ENCODE data around the gene ZNF213.

ZNF213 gene

DNA sequence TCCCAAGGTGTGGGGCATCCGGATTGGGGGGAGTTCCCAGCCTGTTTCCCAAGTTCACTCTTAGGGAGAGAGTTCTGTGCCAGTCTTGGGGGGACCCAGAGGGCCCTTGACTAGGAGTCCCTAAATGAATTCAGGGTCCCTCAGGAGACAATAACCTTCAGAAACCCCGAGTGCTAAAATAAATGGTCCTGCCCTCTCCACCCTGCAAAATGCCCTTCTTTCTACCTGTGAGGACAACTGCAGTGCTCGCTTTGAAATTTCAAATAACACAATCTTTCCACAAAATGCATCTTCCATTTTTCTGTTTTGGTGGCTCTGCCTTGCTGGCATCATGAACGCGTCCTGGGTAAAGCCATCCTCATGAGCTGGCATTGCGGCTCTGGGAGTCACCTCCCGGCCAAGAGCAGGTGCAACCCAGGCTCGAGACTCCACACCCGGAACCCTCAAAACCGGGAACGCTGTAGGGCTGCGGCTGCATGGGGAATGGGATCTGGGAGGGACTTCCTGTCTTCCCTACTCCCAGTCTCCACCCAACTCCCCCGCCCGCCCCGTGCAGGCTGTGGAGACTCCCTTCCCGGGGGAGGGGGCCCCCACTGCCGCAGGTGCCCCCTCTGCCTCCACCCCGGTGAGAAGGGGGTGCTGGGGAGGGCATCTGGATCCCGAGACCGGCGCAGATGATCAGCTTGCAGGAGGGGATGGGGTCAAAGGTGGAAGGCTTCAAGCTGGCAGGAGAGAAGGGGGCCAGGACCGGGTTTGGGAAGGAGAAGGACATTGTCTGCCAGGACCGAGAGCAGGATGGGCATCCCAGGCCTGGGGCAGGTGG is 22.6 kb upstream of the ZNF213 start, which contains the start of gene ZNF205:
TSS of gene ZNF205 (plus strand) at position 529 of the 823 bp plus-strand sequence. CDS start 845 bp downstream, outside the sequence.
- Histone ChIP-seq H2AFZ (ENCODE audit: insufficient read depth, low read length, poor library complexity) (peak within 1 kb of the TSS; percentile 57), H3K36me3 (ENCODE audit: control insufficient read depth in 1 of 2, insufficient read depth in 2 of 2, low read length in 2 of 2) (peaks cover 20 to 25% of the 10 kb centered on the region in 2 experiments), H3K27me3 (ENCODE audit: insufficient read depth, low read length) (no peaks in the 10 kb centered on the region), H3K4me1 (ENCODE audit: control insufficient read depth in 1 of 2, insufficient read depth in 2 of 2, low read length in 2 of 2) (peaks cover 19 to 21% of the 10 kb centered on the region in 2 experiments), H2BK12ac (ENCODE audit: low read length) (no peak within 1 kb of the TSS), H2BK120ac (ENCODE audit: insufficient read depth, low read length, poor library complexity) (peak within 1 kb of the TSS; percentile 41), H2AK5ac (ENCODE audit: low read length) (peak within 1 kb of the TSS; percentile 11), H3K27ac (ENCODE audit: low read depth, low read length) (no peak within 1 kb of the TSS), H4K8ac (ENCODE audit: low read depth, low read length) (peak within 1 kb of the TSS; percentile 84), H3K4ac (ENCODE audit: low read depth, low read length) (peak within 1 kb of the TSS; percentile 18), H3K23ac (ENCODE audit: low read length) (no peak within 1 kb of the TSS), H3K79me2 (ENCODE audit: control insufficient read depth, insufficient read depth, low read length, poor library complexity) (peaks cover 4% of the 10 kb centered on the region), H4K91ac (ENCODE audit: low read depth, low read length) (peak within 1 kb of the TSS; percentile 82), H2BK5ac (ENCODE audit: low read depth, low read length, poor library complexity) (no peak within 1 kb of the TSS), H3K9me3 (ENCODE audit: insufficient read depth, low read depth, low read length) (no peaks in the 10 kb centered on the region), H3K9ac (ENCODE audit: low read length) (peak within 1 kb of the TSS; percentile 93), H3K14ac (ENCODE audit: low read length) (peak within 1 kb of the TSS; percentile 50), H4K12ac (ENCODE audit: low read depth, low read length) (peak within 1 kb of the TSS; percentile 57), H3K4me3 (ENCODE audit: low read depth, low read length) (peak within 1 kb of the TSS; percentile 87), H3K79me1 (ENCODE audit: low read length) (peaks cover 3% of the 10 kb centered on the region), H3K4me2 (ENCODE audit: low read length) (peak within 1 kb of the TSS; percentile 99), H3K18ac (ENCODE audit: low read length) (peak within 1 kb of the TSS; percentile 71)
- WGBS (ENCODE audit: extremely low coverage, insufficient coverage, insufficient read length) = no CpG with 5 or more reads among the region's 23 CpGs
- DNase-seq = peak in 1 of 2 donors; percentile 45

DNA sequence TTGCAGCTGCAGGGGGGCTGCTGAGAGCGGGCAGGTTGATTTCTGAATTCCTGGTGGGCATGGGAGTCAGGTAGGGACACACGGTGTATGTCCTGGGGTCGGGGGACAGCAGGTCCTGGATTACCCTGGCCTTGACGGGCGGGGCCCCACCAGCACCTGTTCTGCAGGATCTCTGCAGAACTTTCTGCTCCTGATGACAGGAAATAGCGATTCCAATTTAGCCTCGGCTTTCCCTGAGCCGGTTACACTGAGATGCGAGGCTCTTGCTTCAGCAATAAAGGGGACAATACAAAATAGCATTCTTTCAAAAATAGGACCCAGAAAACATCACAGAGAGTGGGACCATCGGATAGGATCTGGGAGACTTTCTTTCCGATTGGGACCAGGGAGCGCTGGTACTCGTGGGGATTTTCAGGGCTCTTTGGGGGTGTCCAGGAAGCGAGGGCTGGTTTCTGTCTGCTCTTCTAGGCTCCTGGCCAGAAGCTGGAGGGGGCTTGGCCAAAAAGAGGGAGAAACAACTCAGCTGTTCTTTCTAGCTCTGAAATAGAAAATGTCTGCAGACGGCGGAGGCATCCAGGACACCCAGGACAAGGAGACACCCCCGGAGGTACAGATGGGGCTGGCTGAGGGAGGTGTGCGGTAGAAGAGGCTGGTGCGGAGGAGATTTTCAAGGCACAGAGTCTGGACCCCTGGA is 21.8 kb upstream of the ZNF213 start:
- Histone ChIP-seq H2BK120ac (ENCODE audit: insufficient read depth, low read length, poor library complexity) (peak overlapping the region; percentile 41), H3K14ac (ENCODE audit: low read length) (peak overlapping the region; percentile 50), H3K23ac (ENCODE audit: low read length) (no peak overlapping the region), H3K4me1 (ENCODE audit: control insufficient read depth in 1 of 2, insufficient read depth in 2 of 2, low read length in 2 of 2) (peaks cover 19 to 21% of the 10 kb centered on the region in 2 experiments), H4K12ac (ENCODE audit: low read depth, low read length) (peak overlapping the region; percentile 20), H3K18ac (ENCODE audit: low read length) (peak overlapping the region; percentile 71), H3K79me2 (ENCODE audit: control insufficient read depth, insufficient read depth, low read length, poor library complexity) (peaks cover 4% of the 10 kb centered on the region), H2BK12ac (ENCODE audit: low read length) (no peak overlapping the region), H2AK5ac (ENCODE audit: low read length) (peak overlapping the region; percentile 11), H3K36me3 (ENCODE audit: control insufficient read depth in 1 of 2, insufficient read depth in 2 of 2, low read length in 2 of 2) (peaks cover 21 to 26% of the 10 kb centered on the region in 2 experiments), H3K4me2 (ENCODE audit: low read length) (peak overlapping the region; percentile 99), H3K9ac (ENCODE audit: low read length) (peak overlapping the region; percentile 93), H4K8ac (ENCODE audit: low read depth, low read length) (peak overlapping the region; percentile 84), H4K91ac (ENCODE audit: low read depth, low read length) (peak overlapping the region; percentile 82), H3K27ac (ENCODE audit: low read depth, low read length) (no peak overlapping the region), H2AFZ (ENCODE audit: insufficient read depth, low read length, poor library complexity) (peak overlapping the region; percentile 57), H3K79me1 (ENCODE audit: low read length) (peaks cover 3% of the 10 kb centered on the region), H3K4ac (ENCODE audit: low read depth, low read length) (peak overlapping the region; percentile 18), H3K27me3 (ENCODE audit: insufficient read depth, low read length) (no peaks in the 10 kb centered on the region), H2BK5ac (ENCODE audit: low read depth, low read length, poor library complexity) (no peak overlapping the region), H3K4me3 (ENCODE audit: low read depth, low read length) (peak overlapping the region; percentile 87), H3K9me3 (ENCODE audit: insufficient read depth, low read depth, low read length) (no peaks in the 10 kb centered on the region)
- WGBS (ENCODE audit: extremely low coverage, insufficient coverage, insufficient read length) = no CpG with 5 or more reads among the region's 19 CpGs
- DNase-seq = no peak

DNA sequence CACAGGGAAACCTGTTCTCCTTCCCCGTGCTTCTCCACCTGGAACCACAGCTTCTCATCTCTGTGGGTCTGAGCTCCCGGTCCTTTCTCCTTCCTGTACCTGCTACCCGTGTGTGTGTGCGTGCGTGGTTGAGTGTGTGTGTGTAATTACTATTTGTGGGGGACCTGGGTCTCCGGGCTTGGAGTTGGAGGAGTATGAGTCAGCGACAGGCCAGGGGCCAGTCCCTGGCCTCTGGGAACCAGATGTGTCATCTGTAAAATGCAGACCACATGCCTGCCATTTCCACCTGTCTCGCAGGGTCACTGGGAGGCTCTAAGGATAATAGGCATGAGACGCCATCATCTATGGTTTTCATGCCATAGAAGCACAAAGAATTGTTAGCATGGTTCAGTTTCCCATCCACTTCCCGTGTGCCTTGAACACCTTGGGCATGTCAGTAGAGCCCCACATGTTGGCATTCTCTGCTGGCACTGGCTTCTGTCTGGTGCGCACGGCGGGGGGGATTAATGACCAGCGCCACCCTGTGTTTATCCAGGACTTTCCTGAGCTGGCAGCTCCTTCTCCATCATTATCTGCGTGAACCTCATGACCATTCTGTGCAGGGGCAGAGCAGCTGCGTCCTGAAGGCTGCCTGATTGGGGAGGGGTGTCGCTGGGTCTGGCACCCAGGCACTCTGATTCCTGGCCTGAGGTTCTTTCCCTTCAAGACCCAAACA is 20.9 kb upstream of the ZNF213 start:
- H3K27ac ChIP-seq (ENCODE audit: low read depth, low read length) = no peak overlapping the region
- peaks cover 29 to 35% of the 10 kb centered on the region in 2 experiments for H3K36me3 ChIP-seq (ENCODE audit: control insufficient read depth in 1 of 2, insufficient read depth in 2 of 2, low read length in 2 of 2)
- no peak overlapping the region for H2BK12ac ChIP-seq (ENCODE audit: low read length)
- no peak overlapping the region for H2AK5ac ChIP-seq (ENCODE audit: low read length)
- H3K79me1 ChIP-seq (ENCODE audit: low read length) = peaks cover 3% of the 10 kb centered on the region
- H2BK5ac ChIP-seq (ENCODE audit: low read depth, low read length, poor library complexity) = no peak overlapping the region
- H4K12ac ChIP-seq (ENCODE audit: low read depth, low read length) = peak overlapping the region; percentile 56
- H3K79me2 ChIP-seq (ENCODE audit: control insufficient read depth, insufficient read depth, low read length, poor library complexity) = peaks cover 4% of the 10 kb centered on the region
- no peak overlapping the region for H3K9ac ChIP-seq (ENCODE audit: low read length)
- H3K4me3 ChIP-seq (ENCODE audit: low read depth, low read length) = no peak overlapping the region
- WGBS (ENCODE audit: extremely low coverage, insufficient coverage, insufficient read length) = no CpG with 5 or more reads among the region's 17 CpGs
- H4K8ac ChIP-seq (ENCODE audit: low read depth, low read length) = no peak overlapping the region
- no peak overlapping the region for H3K23ac ChIP-seq (ENCODE audit: low read length)
- H3K4me1 ChIP-seq (ENCODE audit: control insufficient read depth in 1 of 2, insufficient read depth in 2 of 2, low read length in 2 of 2) = peaks cover 19 to 21% of the 10 kb centered on the region in 2 experiments
- no peaks in the 10 kb centered on the region for H3K9me3 ChIP-seq (ENCODE audit: insufficient read depth, low read depth, low read length)
- H3K4ac ChIP-seq (ENCODE audit: low read depth, low read length) = peak overlapping the region; percentile 23
- H4K91ac ChIP-seq (ENCODE audit: low read depth, low read length) = no peak overlapping the region
- peak overlapping the region; percentile 33 for H3K18ac ChIP-seq (ENCODE audit: low read length)
- no peak overlapping the region for H2AFZ ChIP-seq (ENCODE audit: insufficient read depth, low read length, poor library complexity)
- H3K27me3 ChIP-seq (ENCODE audit: insufficient read depth, low read length) = no peaks in the 10 kb centered on the region
- H3K14ac ChIP-seq (ENCODE audit: low read length) = no peak overlapping the region
- H3K4me2 ChIP-seq (ENCODE audit: low read length) = peak overlapping the region; percentile 99
- no peak overlapping the region for H2BK120ac ChIP-seq (ENCODE audit: insufficient read depth, low read length, poor library complexity)
- peak; percentile 45 to 53 for DNase-seq

DNA sequence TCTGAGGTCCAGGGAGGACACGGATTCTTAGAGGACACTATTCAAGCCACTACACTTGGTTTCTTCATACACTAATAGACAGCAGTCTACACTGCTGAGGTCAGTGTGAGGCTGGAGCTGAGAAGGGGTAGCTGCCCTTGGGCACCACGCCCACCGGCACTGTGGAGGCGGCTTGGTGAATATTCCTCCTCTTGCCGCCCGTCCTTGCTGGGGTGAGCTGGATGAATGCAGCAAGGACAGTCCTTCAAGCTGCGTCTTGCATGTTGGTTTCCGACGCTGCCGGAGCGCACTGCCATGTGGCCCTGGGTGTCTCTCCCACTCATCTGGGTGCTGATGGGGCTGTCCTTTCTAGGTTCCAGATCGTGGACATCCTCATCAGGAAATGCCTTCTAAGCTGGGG is 19.8 kb upstream of the ZNF213 start:
- Histone ChIP-seq H3K27me3 (ENCODE audit: insufficient read depth, low read length) (no peaks in the 10 kb centered on the region), H3K4me2 (ENCODE audit: low read length) (no peak overlapping the region), H4K12ac (ENCODE audit: low read depth, low read length) (no peak overlapping the region), H2BK12ac (ENCODE audit: low read length) (no peak overlapping the region), H3K4me1 (ENCODE audit: control insufficient read depth in 1 of 2, insufficient read depth in 2 of 2, low read length in 2 of 2) (peaks cover 19 to 21% of the 10 kb centered on the region in 2 experiments), H2BK120ac (ENCODE audit: insufficient read depth, low read length, poor library complexity) (no peak overlapping the region), H4K8ac (ENCODE audit: low read depth, low read length) (no peak overlapping the region), H3K23ac (ENCODE audit: low read length) (no peak overlapping the region), H3K9me3 (ENCODE audit: insufficient read depth, low read depth, low read length) (no peaks in the 10 kb centered on the region), H3K36me3 (ENCODE audit: control insufficient read depth in 1 of 2, insufficient read depth in 2 of 2, low read length in 2 of 2) (peaks cover 40 to 46% of the 10 kb centered on the region in 2 experiments), H3K79me1 (ENCODE audit: low read length) (peaks cover 3% of the 10 kb centered on the region), H3K4ac (ENCODE audit: low read depth, low read length) (no peak overlapping the region), H3K27ac (ENCODE audit: low read depth, low read length) (no peak overlapping the region), H2AFZ (ENCODE audit: insufficient read depth, low read length, poor library complexity) (no peak overlapping the region), H3K79me2 (ENCODE audit: control insufficient read depth, insufficient read depth, low read length, poor library complexity) (peaks cover 4% of the 10 kb centered on the region), H3K4me3 (ENCODE audit: low read depth, low read length) (no peak overlapping the region), H3K18ac (ENCODE audit: low read length) (no peak overlapping the region), H2AK5ac (ENCODE audit: low read length) (no peak overlapping the region), H3K14ac (ENCODE audit: low read length) (no peak overlapping the region), H2BK5ac (ENCODE audit: low read depth, low read length, poor library complexity) (no peak overlapping the region), H3K9ac (ENCODE audit: low read length) (no peak overlapping the region), H4K91ac (ENCODE audit: low read depth, low read length) (no peak overlapping the region)
- DNase-seq = no peak
- WGBS (ENCODE audit: extremely low coverage, insufficient coverage, insufficient read length) = no CpG with 5 or more reads among the region's 12 CpGs

Measured in trophoblast cell (in vitro differentiated cells and primary cell).